ENCODE measurements around the gene ACTRT2.

ACTRT2 gene

DNA sequence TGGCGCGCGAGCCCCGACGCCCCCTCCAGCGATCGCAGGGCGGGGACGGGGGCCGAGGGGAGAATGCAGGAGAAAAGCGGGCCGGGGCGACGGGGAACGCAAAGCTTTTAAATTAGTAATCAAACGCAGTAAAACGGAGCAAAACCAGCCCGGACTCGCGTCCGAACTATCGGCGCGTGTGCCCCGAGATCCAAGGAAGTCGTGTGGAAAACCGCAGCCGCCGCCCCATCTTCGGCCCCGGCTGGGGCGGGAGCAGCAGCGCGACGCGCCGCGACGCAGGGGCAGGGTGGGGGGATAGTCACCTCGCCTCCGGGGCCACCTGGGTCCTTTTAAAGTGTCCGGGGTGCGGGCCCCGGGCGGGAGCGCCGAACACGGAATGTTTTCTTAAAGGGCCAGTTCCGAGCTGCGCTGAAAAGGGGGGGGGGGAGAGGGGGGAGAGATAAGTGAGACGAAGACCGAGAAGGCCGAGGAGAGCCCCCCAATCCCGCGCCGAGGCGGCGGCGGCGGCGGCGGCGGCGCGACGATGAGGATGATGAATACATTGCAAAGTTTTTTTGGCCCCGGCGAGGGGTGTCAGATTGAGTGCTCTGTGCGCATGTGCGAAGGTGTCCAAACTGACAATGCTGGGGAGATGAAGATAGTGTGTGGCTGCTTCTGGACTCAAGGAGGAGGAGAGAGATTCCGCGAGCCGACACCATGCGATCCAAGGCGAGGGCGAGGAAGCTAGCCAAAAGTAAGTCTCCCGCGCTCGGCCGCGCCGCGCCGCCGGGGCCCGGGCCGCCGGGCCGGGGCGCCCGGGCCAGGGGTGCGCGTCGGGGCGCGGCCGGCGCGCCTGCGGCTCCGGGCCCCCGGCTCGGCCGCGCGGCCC is 47.5 kb downstream of the ACTRT2 start, which contains the start of gene PRDM16:
Gene PRDM16, plus strand, starts transcription at position 640 of the 868 bp plus-strand sequence. Its CDS starts 57 bp downstream, at position 697.
- DNase-seq (ENCODE audit: low read depth): no peak
- H3K4me3 ChIP-seq (ENCODE audit: low read length): peak within 1 kb of the TSS; percentile 91
- TF ChIP-seq, protein P1, sequence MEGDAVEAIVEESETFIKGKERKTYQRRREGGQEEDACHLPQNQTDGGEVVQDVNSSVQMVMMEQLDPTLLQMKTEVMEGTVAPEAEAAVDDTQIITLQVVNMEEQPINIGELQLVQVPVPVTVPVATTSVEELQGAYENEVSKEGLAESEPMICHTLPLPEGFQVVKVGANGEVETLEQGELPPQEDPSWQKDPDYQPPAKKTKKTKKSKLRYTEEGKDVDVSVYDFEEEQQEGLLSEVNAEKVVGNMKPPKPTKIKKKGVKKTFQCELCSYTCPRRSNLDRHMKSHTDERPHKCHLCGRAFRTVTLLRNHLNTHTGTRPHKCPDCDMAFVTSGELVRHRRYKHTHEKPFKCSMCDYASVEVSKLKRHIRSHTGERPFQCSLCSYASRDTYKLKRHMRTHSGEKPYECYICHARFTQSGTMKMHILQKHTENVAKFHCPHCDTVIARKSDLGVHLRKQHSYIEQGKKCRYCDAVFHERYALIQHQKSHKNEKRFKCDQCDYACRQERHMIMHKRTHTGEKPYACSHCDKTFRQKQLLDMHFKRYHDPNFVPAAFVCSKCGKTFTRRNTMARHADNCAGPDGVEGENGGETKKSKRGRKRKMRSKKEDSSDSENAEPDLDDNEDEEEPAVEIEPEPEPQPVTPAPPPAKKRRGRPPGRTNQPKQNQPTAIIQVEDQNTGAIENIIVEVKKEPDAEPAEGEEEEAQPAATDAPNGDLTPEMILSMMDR (conservative IDR thresholded peaks at IDR 0.05; ENCODE audit: low read depth, low read length): no peak

DNA sequence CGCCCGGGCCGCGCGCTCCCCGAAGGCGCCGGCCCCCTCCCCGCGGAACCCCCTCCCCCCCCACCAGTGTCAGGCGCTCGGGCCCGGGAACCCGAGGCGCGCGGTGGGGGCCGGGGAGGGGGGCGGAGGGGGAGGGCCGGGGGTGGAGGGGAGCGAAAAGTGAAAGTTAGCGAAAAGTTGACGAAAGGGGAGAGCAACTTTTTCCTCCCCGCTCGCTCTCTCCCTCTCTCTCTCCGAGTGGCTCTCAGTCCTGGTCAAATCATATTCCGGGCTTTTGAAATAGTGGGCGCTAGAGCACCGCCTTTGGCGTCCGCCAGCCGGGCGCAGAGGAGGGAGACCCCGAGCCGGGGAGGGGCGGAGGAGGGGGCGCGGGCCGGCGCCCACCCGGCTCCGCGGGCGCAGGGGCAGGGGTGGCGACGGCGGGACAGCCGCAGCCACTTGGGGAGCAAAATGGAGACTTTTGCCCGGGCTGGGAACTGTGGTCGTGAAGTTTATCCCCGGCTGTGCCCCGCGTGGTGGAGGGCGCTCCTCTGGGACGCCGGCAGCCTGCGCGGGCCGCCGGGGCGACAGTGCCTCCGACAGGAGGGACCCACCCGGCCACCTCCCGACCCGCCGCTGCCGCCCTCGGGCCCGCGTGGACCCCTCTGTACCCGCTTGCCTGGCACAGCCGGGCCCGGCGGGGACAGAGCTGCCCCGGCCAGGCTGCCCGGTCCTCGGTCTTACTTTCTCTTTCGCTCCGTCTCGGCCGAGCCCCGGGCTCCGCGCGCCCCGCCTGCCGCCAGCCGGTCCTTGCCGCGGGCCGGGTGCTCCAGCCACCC is 48.4 kb downstream of the ACTRT2 start:
- peak overlapping the region; percentile 62 for H3K4me3 ChIP-seq (ENCODE audit: low read length)
- TF ChIP-seq, protein P1 (conservative IDR thresholded peaks at IDR 0.05; ENCODE audit: low read depth, low read length): peak; percentile 34
- no peak for DNase-seq (ENCODE audit: low read depth)

DNA sequence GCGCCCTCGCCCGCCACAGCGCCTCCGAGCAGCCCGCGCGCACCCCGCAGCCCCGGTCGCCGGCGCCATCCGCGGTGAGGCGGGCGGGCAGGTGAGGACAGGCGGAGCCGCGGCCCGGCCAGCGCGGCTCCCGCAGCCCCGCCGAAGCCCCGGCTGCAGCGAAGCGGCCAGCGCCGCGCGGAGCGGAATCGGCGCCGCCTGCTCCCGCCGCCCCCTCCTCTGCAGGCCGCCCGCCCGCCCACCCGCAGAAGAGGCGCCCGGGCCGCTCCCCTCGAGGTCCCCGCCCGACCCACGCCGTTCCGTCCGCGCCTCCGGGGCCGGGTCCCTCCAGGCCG is 49.0 kb downstream of the ACTRT2 start:
- peak overlapping the region; percentile 83 for H3K4me3 ChIP-seq (ENCODE audit: low read length)

DNA sequence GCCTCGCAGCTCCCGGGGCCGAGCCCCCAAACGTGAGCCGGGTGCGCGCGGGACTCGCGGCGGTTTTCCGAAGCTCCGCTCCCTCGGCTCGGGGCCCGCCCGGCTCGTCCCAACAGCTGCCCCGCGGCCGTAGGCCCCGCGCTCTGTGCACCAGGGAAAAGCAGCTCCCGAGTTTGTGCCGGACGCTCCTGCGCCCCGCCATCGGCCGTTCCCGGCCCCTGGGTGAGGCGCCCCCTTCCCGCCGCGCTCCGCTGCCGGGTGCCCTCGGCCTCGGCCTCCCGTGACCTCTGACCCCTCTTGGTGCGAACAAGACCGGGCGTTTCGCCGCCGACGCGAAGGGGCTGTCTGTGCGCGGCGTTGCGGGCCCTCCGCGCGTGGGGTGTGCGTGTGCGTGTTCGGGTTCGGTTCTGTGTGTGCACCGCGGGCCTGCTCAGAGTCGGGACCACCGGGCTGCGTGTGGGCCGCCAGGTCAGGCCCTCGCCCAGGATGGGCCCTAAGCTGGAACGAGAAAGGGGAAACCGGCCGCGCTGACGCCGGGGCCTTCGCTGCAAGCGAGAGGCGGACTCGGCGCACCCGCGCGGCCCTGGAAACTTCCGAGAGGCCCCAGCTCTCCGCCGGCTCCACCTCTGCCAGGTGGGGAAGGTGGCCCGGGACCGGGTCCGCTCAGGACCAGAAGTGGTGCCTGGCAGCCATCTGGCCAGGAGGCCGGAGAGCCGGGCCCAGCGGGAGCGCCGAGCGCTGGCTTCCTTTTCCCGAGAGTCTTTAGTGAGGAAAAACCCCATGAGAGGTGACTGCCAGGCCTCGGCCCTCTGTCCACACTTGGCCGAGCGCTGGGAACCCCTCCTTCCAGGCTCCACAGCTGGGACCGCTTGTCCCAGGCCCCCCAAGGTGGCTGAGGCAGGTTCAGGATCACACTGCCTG is 49.6 kb downstream of the ACTRT2 start:
- TF ChIP-seq, protein P1 (conservative IDR thresholded peaks at IDR 0.05; ENCODE audit: low read depth, low read length): no peak
- DNase-seq (ENCODE audit: low read depth): no peak
- H3K4me3 ChIP-seq (ENCODE audit: low read length): peak overlapping the region; percentile 83

More for the DNA sequence above, 49.0 kb downstream of the ACTRT2 start:
- TF ChIP-seq, protein P1 (conservative IDR thresholded peaks at IDR 0.05; ENCODE audit: low read depth, low read length): no peak
- DNase-seq (ENCODE audit: low read depth): no peak

DNA sequence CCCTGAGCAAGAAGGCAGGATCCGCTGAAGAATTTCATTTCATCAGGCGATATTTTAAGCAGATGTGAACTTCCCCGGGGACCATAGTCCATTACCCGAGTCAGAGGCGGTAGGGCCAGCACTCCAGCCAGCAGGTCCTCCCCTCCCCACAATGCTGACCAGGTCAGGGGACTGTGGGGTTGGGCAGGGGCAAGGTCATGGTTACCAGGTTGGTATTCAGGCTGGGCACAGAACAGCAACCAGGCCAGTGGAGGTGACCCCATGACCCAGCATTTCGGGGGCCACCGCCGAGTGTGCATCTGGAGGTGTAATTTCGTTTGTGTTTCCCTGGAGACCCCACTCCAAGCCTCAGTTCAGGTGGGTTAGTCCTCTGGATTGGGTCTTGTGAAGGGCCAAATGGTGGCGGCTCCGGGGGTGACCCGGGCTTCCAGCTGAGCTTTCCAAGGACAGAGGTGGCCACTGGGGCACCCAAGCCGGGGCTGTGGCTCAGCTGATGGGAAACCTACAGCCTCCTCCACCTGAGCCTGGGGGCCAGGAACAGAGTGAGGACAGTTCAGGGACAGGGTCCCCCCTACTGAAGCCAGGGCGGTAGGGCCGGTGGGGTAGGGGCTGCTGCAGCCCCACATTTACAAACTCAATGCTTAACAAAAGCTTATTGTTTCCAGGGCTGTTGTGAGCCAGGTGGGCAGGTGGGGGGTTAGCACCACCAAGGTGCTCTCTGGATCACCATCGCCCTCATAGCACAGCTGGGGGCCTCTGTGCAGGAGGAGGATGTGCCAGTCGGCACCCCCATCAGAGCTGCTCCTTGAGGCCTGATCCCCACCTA is 50.5 kb downstream of the ACTRT2 start:
- no peak for DNase-seq (ENCODE audit: low read depth)
- H3K4me3 ChIP-seq (ENCODE audit: low read length): peak overlapping the region; percentile 83
- TF ChIP-seq, protein P1 (conservative IDR thresholded peaks at IDR 0.05; ENCODE audit: low read depth, low read length): no peak

All from retinal pigment epithelial cell (primary cell).